Testis (tissue), 2 donors: ENCODE results near the gene TCP11.

Experiments used
- CTCF ChIP-seq, 3 experiments: fragments of 450-650 bp in 2 of 3; fragments of 200-600 bp in 1 of 3; sonication (generic) in 1 of 3; IDR thresholded peaks; one replicate each; pipeline ENCODE4 v1.5.1; 2016 to 2019; ENCODE audit warnings: antibody characterized with exemption in 3 of 3, mild to moderate bottlenecking in 2 of 3, moderate library complexity in 1 of 3
- POLR2A ChIP-seq: fragments of 450-650 bp; IDR thresholded peaks from one replicate; pipeline ENCODE4 v1.6.1; 2017; ENCODE audit warnings: antibody characterized with exemption, mild to moderate bottlenecking, moderate library complexity

GRCh38 chr6:35105078-35105477 lies 36.1 kb downstream of the TCP11 start:
- TF ChIP-seq CTCF (IDR thresholded peaks at IDR 0.05) (no peak), POLR2A (no peak)
